ENCODE measurements around the gene TMEM201. TPM values are rescaled to one million over a fixed set of nuclear protein-coding genes. Genes with fewer than 3 reads are reported as not detected.

Gene TMEM201
- total RNA-seq, 4 donors from 2014 or later, result 11.6 to 14.6 (median 11.9) TPM

DNA sequence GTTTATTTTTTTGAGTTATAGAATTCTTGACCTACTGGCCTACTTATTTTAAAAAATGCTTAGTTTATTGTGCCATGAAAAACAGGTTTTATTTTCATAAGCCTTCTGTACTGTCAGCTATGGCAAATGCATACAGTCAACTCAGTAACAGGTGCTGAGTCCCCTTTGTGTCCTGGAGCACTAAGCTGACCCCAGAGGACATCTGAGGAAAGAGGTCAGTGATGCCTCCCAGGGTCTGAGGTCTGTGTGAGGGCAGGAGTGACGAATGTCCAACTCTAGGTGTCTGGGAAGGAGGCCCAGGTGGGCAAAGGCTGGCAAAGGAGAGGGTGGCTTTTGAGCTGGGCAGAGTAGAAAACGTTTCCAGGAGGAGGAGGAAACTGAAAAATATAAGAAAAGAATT is 7.8 kb upstream of the TMEM201 start:
- no peak for TF ChIP-seq EP300 (IDR thresholded peaks at IDR 0.05)
- TF ChIP-seq, protein P1, sequence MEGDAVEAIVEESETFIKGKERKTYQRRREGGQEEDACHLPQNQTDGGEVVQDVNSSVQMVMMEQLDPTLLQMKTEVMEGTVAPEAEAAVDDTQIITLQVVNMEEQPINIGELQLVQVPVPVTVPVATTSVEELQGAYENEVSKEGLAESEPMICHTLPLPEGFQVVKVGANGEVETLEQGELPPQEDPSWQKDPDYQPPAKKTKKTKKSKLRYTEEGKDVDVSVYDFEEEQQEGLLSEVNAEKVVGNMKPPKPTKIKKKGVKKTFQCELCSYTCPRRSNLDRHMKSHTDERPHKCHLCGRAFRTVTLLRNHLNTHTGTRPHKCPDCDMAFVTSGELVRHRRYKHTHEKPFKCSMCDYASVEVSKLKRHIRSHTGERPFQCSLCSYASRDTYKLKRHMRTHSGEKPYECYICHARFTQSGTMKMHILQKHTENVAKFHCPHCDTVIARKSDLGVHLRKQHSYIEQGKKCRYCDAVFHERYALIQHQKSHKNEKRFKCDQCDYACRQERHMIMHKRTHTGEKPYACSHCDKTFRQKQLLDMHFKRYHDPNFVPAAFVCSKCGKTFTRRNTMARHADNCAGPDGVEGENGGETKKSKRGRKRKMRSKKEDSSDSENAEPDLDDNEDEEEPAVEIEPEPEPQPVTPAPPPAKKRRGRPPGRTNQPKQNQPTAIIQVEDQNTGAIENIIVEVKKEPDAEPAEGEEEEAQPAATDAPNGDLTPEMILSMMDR (IDR thresholded peaks at IDR 0.05), result no peak
- no peak for TF ChIP-seq POLR2AphosphoS5 (IDR thresholded peaks at IDR 0.05)
- no peak for TF ChIP-seq POLR2A (IDR thresholded peaks at IDR 0.05)
- no peak overlapping the region for H3K27ac ChIP-seq
- no peaks in the 10 kb centered on the region for H3K4me1 ChIP-seq
- no peak overlapping the region for H3K4me3 ChIP-seq
- peaks cover 15% of the 10 kb centered on the region for H3K36me3 ChIP-seq
- no peaks in the 10 kb centered on the region for H3K9me3 ChIP-seq
- 82% methylated on average over 2 of the region's 2 CpGs for WGBS
- DNase-seq (ENCODE audit: low spot score in 2 of 2), result no peak
- no peaks in the 10 kb centered on the region for H3K27me3 ChIP-seq

DNA sequence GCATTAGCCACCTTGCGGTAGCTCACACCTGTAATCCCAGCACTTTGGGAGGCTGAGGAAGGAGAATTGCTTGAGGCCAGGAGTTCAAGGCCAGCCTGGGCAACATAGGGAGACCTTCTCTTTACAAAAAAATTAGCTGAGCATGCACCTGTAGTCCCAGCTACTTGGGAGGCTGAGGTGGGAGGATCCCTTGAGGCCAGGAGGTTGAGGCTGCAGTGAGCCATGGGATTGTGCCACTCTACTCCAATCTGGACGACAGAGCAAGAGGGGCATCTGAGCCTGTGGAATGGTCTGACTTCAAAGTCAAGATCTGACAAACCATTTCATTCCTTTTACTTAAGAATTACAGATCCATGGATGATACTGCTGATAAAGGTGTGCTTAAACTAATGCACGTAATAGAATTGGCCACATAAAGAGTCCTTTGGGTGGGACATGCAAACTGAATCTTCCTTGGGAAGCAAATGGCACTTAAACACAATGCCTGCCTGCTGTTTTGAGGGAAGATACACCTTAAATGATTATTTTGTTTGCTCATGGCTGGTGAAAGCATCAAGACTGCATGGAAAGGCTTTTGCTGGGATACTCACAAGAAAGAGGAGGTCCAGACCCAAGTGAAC is 2.5 kb upstream of the TMEM201 start:
- WGBS, result 90% methylated on average over 3 of the region's 3 CpGs

DNA sequence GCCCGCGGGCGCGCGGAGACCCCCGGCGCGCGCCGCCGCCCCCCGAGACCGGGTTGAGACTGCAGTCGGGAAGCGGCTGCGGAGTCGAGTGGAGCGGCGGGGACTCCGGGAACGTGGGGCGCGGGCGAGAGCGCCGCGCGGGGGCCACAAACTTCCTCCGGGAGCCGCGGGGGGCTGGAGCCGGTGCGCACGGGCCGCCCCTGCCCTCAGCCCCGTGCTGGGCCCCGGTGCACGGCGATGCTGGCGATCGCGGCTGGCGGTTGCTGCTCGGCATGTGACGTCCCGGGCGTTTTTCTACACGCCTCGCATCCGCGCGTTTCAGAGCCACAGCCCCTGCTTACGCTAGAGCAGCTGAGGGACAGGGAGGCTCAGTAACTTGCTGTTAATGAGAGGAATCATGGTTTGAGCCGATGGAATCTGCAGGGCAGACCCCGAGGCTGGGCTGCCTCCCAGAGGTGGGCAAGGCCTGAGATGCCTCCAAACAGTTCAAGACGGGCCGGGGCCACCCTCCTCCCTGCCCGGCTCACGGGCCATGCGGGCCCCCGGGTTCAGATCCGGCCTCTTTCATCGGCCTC is 520 bp downstream of the TMEM201 start:
- WGBS, result 0% methylated on average over 3 of the region's 63 CpGs
- Histone ChIP-seq H3K9me3 (no peaks in the 10 kb centered on the region), H3K4me3 (peak overlapping the region; percentile 83), H3K4me1 (peaks cover 55% of the 10 kb centered on the region), H3K36me3 (no peaks in the 10 kb centered on the region), H3K27me3 (no peaks in the 10 kb centered on the region), H3K27ac (peak overlapping the region; percentile 68)
- DNase-seq (ENCODE audit: low spot score in 2 of 2), result no peak
- no peak for TF ChIP-seq POLR2A (IDR thresholded peaks at IDR 0.05)
- TF ChIP-seq, protein P1 (IDR thresholded peaks at IDR 0.05), result no peak
- TF ChIP-seq POLR2AphosphoS5 (IDR thresholded peaks at IDR 0.05), result no peak
- TF ChIP-seq EP300 (IDR thresholded peaks at IDR 0.05), result no peak

More for the DNA sequence above, 2.5 kb upstream of the TMEM201 start:
- Histone ChIP-seq H3K9me3 (no peaks in the 10 kb centered on the region), H3K36me3 (peaks cover 5% of the 10 kb centered on the region), H3K27me3 (no peaks in the 10 kb centered on the region), H3K27ac (no peak overlapping the region), H3K4me1 (peaks cover 26% of the 10 kb centered on the region), H3K4me3 (no peak overlapping the region)
- TF ChIP-seq, protein P1 (IDR thresholded peaks at IDR 0.05), result no peak
- TF ChIP-seq POLR2AphosphoS5 (IDR thresholded peaks at IDR 0.05) (no peak), POLR2A (IDR thresholded peaks at IDR 0.05) (no peak), EP300 (IDR thresholded peaks at IDR 0.05) (no peak)
- no peak for DNase-seq (ENCODE audit: low spot score in 2 of 2)

DNA sequence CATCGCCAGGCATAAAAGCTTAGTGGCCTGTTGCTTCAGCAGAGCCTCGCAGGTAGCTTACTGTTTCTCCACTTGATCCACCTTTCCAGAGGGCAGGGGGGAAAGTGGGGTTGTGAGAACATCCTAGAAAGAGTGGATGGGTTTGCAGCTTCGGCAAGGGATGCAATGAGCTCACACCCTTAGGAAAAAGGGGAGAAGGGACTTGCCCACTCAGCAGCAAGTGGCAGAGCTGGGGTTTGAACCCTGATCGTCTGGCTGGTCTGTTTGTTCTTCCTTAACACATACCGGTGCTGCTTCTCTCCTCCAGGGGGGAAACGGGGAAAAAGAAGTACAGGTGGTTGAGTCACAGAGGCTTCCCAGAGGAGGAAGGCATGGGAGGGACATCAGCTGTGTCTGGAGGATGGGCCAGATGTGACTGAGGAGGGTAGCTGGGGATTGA is 1.0 kb downstream of the TMEM201 start:
- H3K27me3 ChIP-seq, result no peaks in the 10 kb centered on the region
- H3K36me3 ChIP-seq, result no peaks in the 10 kb centered on the region
- DNase-seq (ENCODE audit: low spot score in 2 of 2), result no peak
- no peak overlapping the region for H3K27ac ChIP-seq
- peaks cover 55% of the 10 kb centered on the region for H3K4me1 ChIP-seq
- TF ChIP-seq EP300 (IDR thresholded peaks at IDR 0.05) (no peak), POLR2A (IDR thresholded peaks at IDR 0.05) (no peak), POLR2AphosphoS5 (IDR thresholded peaks at IDR 0.05) (no peak)
- TF ChIP-seq, protein P1 (IDR thresholded peaks at IDR 0.05), result no peak
- peak overlapping the region; percentile 83 for H3K4me3 ChIP-seq
- no peaks in the 10 kb centered on the region for H3K9me3 ChIP-seq
- 13% methylated on average over 6 of the region's 6 CpGs for WGBS

DNA sequence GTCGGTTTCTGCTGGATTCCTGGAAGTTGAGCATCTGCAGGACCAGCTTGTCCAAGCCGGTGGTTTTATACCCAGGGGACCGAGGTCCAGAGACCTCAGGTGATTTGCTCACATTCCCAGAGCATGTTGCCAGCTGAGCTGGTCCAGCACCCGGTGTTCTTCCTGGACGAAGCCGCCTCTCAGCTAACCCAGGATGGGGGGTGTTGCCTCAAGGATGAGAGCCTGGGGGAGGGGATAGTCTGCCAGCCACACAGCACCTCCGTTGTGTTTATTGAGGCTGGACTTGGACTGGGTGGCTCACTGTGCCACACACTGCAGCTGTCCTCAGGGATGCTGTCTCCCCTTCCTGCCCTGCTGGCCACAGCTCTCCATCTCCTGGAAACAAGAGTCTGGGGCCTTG is 1.5 kb downstream of the TMEM201 start:
- Histone ChIP-seq H3K27ac (no peak overlapping the region), H3K4me3 (no peak overlapping the region), H3K27me3 (no peaks in the 10 kb centered on the region), H3K4me1 (peaks cover 55% of the 10 kb centered on the region), H3K36me3 (no peaks in the 10 kb centered on the region), H3K9me3 (no peaks in the 10 kb centered on the region)
- TF ChIP-seq POLR2AphosphoS5 (IDR thresholded peaks at IDR 0.05) (no peak), EP300 (IDR thresholded peaks at IDR 0.05) (no peak), POLR2A (IDR thresholded peaks at IDR 0.05) (no peak)
- TF ChIP-seq, protein P1 (IDR thresholded peaks at IDR 0.05), result no peak
- DNase-seq (ENCODE audit: low spot score in 2 of 2), result no peak
- 55% methylated on average over 5 of the region's 7 CpGs for WGBS
